Stromal cell of bone marrow (primary cell): Measurements from ENCODE around the gene SYT10.
"Not testable (repeated sequence)": the region's sequence is repeated elsewhere in the genome, so short reads cannot be mapped to it uniquely, and the experiment has no call there.

Experiments
- DNase-seq: peaks from one replicate; pipeline ENCODE4 v3.0.0-alpha.2; 2012; ENCODE audit warnings: low read depth

Gene SYT10, protein sequence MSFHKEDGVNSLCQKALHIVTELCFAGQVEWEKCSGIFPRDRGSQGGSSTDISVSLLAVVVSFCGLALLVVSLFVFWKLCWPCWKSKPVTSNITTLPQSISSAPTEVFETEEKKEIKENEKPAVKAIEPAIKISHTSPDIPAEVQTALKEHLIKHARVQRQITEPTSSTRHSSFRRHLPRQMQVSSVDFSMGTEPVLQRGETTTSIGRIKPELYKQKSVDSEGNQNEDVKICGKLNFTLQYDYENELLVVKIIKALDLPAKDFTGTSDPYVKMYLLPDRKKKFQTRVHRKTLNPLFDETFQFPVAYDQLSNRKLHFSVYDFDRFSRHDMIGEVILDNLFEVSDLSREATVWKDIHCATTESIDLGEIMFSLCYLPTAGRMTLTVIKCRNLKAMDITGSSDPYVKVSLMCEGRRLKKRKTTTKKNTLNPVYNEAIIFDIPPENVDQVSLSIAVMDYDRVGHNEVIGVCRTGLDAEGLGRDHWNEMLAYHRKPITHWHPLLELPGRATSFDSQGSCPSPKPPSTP

DNA sequence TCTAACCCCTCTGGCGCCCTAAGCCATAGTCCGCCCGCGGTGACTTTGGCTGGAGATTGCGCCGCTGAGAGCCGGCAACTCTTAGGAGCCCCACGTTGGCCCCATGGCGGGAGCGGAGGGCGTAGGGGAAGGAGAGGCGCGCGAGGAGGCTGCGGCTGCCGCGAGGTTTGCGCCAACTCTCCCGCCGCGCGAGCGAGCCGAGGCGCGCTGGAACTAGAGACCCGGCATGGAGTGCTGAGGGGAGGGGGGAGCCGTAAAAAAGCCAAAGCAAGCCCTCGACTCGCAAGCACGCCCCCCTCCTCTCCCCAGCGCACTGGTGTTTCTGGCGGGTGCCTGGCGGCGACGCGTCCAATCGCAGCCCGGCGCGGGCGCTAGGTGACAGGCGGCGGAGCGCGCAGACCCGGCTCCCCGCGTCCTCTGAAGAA is at the start of gene SYT10:
Gene SYT10 (minus strand): TSS at position 233 of the 425 bp plus-strand sequence. CDS start 297 bp downstream, outside the sequence.
- DNase-seq = no peak

DNA sequence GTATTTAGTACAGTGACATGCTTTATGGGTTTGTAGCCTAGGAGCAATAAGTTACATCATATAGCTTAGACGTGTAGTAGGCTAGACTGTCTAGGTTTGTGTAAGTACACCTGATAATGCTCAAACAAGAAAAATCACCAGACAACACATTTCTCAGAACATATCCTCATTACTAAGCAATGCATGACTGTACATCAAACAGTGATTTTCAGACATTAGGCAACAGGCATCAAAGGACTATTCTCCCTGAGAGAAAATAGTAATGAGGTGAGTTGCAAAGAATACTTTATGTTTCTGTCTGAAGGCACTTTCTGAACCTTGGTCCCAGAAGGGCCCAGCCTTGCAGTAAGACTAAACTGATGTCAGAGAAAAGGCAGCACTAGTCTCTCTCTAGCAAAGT is 48.4 kb upstream of the SYT10 start:
- DNase-seq = no peak

DNA sequence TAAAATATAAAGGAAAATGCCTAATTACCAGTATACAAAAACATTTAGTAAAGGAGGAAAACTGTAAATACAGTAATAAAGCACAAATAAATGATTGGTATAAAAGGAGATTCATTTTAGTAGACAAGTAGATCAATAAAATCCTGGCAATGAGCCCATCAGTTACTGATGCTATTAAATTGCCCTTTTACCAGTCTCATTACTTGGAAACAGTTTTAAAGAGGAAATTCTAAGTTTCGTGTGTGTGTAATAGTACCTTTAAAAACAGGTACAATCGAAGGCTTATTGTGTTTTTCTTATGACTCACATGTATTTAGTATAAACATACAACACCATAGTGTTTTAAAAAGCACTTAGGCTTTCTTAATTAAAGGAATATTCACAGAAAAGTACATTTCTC is 46.4 kb upstream of the SYT10 start:
- DNase-seq = no peak

DNA sequence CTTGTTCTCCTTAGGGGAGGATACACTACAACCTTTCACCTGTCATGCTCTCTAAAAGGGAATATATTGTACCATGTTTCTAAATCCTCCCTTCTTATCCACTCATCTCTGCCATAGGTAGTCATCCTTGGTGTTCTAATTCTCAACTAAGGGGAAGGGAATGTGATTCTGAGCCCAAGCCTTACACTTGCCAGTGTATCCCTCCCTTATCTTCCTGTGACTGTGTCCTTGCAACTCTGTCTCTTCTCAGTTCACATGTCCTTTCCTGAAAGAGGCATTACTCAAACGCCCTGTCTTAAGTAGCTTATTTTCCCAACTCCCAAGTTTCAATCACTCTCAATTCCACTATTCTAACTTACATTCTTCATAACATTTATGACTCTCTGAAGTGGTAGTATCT is 44.5 kb upstream of the SYT10 start:
- no peak for DNase-seq

DNA sequence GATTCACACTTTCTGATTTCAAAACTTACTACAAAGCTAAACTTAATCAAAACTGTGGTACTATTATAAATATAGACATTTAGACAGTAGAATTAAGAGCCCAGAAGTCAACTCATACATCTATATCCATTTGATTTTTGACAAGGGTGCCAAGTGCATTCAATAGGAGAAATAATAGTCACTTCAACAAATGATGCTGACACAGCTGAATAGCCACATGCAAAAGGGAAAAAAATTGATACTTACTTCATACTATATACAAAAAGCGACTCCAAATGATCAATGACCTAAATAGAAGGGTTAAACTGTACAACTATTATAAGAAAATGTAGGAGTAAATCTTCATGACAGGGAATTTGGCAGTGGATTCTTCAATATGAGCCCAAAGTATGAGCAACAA is 40.7 kb upstream of the SYT10 start:
- no peak for DNase-seq

DNA sequence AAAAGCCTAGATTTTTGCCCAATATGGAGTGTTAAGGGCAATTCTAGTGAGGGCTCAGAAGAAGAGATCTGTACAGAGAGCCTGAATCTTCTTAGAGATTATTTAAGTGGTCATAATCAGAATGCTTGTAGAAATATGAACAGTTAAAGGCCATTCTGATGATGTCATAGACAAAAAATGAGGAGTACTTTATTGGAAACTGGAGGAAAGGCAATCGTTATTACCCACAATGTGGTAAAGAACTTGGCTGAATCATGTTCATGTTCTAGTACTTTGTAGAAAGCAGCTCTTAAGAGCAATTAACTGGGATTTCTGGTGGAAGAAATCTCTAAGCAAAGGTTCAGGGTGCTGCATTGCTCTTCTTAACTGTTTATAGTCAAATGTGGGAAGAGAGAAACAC is 36.4 kb upstream of the SYT10 start:
- DNase-seq = peak; percentile 8

DNA sequence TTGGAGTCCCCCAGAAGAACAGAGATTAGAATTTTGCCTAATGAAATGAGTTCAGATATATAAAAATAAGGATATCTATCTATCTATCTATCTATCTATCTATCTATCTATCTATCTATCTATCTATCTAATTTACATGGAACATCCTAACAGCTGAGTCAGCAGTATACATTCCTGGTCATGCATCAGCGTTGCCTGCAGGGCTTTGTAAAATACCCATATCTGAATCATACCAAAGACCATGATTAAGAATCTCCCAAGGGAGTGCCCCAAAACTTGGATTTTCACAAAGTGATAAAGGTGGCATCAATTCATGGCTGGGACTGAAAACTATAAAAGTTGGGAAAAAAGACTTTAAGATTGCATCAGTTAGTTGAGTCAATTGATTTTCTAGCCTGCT is 32.7 kb upstream of the SYT10 start:
- no peak for DNase-seq

DNA sequence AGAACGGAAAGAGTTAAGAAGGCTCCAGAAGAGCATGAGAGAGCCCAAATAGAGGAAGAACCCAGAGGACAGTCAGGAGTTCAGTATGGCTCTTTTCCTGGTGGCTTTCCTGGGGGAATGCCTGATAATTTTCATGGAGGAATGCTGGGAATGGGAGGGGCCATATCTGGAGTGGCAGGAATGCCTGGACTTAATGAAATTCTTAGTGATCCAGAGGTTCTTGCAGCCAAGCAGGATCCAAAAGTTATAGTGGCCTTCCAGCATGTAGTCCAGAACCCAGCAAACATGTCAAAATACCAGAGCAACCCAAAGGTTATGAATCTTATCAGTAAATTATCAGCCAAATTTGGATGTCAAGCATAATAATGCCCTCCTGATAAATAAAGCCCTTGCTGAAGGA is 15.5 kb upstream of the SYT10 start:
- no peak for DNase-seq

DNA sequence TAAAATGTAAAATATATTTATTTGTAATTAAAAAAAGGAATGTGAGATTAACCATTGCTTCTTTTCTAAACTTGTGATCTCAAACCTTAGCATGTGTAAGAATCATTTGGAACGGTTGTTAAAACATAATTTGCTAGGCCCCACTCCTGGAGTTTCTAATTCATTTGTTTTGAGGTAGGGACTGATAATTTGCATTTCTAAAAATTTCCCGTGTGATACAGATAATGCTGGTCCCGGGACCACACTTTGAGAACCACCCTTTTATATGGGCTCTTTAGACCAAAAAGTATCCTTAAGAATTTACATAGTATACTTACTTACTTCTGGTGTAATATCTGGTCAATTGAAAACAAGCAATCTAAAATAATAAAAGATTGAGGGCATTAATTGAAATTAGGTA is 10.9 kb upstream of the SYT10 start:
- DNase-seq = no peak

DNA sequence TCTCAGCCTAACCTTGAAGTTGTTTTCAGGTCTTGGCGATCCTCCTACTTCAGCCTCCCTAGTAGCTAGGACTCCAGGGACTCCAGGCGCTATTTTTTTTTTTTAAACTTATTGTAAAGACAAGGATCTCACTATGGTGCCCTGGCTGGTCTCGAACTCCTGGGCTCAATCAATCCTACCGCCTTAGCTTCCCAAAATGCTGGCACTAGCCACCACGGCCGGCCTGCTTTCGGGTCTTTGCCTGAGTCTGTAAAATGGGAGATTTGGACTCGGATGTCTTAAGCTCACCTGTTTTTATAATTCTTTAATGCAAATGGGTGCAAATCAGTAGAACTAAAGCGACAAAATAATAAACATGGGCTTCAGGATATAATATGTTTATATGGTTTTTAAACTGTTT is 858 bp upstream of the SYT10 start:
- no peak for DNase-seq

DNA sequence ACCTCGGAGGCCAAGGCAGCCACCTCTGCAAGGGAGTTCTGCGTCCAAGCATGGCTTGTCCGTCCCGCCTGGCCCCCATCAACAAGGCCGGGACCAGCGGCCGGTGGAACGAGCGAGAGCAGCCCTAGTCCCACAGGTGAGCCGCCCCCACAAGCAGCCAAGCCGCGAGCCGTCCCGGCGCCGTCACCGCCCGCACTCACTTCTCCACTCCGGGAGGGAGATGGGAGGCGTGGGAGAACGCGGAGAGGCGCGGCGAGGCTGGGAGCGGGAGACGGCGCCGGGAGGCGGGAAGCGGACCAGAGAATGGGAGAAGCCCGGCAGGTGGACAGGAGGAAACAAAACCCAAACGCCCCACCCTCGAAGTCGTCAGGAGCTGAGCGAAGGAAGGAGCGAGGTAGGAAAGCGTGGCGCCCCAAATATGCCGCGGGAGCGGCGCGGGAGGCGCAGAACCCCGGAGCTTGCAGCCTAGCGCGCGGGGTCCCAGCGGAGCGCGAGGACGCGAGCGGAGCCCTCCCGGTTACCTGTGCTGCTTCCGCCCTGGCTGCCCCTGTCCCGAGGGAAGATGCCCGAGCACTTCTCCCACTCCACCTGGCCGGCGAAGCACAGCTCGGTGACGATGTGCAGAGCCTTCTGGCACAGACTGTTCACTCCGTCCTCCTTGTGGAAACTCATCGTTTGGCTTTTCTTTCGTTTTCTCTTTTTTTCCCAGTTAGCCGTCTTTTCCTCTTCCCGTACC is 600 bp downstream of the SYT10 start:
- no peak for DNase-seq

DNA sequence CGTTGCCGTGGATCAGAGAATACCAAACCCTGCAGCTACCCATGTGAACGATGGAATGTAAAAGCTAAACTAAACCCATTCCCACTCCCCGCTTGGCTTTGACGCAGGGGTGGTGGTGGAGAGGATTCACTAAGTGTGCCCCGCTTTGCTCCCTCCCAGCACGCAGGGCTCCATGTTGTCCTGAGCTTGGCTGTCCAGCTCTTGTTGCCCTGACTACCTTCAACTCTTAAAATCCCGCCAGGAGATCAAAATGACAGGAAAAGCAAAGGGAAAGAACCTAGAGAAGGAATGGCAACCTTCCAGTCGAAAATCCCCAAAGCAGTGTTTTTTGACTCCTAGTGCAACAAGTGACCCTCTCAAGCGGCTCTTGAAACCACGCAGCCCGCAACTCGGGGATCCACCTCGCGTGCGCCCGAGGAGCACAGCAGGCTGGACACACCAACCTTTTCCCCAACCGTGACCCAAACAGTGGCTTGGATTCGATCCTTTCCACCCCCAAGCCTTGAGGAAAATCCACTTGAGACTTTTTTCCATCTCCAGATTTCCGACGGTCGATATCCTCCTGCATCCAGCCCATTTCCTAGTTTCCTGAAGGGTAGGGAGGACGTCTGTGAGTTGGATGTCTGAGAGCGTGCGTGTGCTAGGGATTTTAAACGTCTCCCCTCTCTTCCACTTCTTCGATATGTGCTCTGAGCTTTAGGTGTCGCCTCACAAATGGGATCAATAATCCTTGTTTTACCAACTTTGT is 1.4 kb downstream of the SYT10 start:
- DNase-seq = no peak

DNA sequence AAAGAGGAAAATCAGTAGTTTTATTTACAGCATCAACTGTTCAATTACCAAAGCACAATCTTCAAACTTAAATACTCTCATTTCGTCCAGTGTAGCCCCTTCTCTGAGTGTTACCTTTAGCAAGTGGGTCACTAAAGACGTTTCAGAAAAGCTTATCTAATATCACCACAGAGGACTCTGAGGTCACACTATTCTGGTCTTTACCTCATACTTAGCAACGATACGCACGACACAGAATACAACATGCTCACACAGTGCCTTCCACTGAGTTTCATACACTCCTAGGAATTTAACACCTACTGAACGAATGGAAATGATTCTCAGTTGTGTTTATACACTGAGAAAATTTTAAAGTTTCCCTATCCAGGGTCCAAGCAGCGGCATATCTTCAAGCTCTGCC is 2.0 kb downstream of the SYT10 start:
- no peak for DNase-seq

DNA sequence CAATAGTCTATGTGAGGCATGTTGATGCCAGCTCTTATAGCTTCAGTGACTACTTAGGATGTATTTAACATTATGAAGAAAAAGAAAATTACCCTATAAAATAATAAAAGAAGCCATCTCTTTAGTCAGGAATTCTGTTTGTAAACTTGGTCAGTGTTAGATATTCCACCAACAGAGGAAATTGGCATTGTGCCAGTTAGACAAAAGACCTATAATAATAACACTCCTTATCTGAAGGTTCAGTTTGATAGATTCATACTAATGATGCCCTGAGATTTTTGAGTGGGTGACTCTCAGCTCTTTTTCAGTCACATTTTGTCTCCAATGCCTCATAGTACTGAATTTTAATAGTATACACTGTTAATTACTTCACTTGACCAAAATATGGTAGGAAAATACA is 6.6 kb downstream of the SYT10 start:
- DNase-seq = no peak

DNA sequence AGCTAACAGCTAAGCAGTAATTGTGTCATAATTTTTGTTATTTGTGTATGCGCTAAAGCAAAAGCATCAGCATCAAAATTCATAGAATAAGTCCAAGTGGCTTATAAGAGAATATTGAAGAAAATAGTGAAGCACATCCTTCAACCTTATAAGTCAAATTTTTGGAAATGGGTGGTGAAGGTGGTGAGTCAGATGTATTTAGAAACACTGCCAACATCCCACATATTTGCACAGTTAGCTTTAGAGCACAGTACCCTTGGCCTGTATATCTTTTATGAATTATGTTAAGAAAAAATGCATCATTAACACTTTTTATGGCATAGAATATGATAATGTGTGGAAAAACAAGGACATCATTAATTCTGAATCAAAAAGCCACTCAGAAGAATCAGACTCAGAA is 8.0 kb downstream of the SYT10 start:
- DNase-seq = no peak

DNA sequence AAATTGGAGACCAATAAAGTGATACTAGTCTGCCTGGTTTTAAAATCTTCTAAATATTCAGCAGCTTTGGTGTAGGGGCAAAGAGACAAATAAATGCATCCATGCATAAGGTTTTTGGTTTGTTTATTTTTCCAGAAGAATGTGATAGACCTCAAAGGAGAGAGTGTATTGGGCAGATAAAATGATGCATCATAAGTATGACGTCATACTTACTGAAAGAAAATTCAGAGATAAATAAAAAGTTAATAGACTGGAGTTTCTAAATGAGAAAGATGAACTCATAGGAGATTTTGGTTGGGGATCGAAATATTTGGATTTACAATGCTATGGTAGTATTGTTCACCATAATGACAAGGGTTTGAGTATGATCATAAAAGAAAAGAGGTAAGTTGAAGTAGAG is 10.2 kb downstream of the SYT10 start:
- DNase-seq = no peak

DNA sequence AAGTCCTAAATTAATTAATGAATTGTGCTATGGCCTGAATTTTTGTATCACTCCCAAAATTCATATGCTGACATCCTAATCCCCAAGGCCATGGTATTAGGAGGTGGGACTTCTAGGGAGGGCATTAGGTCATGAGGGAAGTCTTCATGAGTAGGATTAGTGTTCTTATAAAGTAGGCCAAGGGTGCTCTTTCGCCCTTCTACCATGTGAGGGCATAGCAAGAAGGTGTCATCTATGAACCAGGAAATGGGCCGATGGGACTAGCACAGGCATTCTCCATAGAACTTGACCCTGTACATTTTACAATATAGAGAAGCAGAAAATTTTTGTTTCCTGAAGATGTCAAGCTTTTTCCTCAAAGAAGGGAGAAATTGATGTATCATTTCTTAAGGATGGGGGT is 12.5 kb downstream of the SYT10 start:
- DNase-seq = no peak

DNA sequence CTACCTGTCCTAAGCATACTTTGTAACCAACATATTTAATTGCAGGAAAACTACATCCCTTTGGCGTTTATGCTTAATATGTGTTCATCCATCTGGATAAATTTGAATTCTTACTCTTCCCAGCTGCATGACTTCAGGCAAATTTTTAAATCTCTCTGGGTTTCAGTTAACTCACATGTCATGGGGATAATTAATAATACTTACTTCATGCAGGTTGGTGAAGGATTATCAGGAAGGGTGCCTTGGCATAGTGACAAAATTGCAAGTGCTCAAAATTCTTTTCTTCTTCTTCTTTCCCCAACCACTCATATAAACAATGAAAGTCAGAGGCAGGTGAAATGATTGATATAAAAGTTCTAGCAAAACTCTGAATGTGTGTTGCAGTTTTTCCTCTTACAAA is 15.9 kb downstream of the SYT10 start:
- no peak for DNase-seq

DNA sequence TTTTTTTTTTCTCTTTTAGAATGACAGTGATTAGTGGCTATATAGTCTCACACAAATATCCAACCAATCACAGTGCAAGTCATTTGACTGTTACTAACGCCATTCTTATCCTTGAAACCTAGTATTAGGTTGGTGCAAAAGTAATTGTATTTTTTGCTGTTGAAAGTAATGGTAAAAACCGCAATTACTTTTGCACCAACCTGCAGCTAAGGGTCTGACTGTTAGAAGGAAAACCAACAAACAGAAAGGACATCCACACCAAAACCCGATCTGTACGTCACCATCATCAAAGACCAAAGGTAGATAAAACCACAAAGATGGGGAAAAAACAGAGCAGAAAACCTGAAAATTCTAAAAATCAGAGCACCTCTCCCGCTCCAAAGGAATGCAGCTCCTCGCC is 27.2 kb downstream of the SYT10 start:
- not testable (repeated sequence) for DNase-seq

DNA sequence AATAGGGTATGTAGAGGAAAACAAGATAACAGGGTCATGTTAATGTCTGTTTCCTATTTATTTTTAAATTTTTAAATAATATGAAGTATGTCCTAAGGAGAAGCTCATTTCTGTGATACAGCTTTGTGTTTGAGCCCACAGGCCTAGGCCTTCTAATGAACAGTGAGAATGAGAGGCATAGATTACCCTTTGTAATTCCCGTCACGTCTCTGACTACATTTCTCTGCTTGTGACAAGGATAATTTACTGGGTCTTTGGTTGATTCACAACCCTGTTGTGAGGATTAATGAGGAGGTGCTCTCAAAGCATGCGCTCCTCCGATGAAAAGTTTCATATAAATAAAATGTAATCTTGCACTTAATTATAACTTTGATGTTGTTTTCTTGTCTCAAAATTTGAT is 56.1 kb downstream of the SYT10 start:
- no peak for DNase-seq

DNA sequence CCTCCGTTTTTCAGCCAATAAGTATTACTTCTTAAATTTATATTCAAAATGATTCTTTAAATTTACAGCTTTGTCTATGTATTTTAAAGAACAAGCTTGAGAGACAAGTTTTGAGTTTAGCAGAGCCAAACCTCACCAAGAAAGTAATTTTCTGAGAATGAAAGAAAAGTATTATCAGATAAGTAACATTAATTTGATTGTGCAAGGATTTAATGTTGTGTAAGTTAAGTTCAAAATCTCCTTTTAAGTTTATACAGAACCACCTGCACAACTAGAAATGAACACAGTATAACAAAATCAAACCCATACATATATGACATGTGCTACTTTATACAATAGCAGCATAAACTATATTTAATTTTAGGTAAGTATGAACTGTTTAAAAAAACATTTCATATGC is 63.5 kb downstream of the SYT10 start:
- no peak for DNase-seq

DNA sequence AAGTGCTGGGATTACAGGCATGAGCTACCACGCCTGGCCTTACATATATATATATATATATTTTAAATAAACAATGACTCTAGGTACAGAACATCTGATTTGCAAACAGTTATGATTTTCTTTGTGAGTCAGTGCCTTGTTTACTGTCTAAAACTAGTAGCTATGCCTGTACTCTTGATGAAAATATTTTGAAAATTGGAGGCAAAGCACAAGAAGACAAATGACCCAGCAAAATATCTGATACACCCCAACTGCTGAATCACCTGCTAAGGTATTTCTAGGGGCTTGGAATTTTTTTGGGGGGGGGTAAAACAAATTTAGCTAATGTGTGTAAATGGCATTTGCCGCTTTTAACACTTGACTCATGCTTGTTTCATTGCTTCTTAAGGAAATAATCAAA is 69.3 kb downstream of the SYT10 start:
- DNase-seq = no peak

DNA sequence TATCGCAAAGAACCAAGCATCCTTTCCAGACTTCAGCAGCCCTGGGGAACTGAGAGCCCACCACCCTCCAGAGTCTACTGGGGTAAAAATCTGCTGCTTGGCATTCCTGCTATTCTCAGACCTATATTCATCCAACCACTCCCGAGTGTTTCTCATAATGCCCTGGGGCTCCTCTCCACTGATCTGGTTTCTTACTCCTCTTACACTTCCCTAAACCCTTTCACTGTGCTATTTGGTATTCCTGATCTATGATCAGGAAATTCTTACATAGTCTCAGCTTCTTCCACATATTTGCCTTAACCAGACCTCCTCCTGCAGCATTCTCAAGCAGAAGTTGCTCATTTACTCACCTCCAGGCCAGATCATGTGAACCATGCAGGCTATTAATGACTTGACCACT is 82.4 kb downstream of the SYT10 start:
- no peak for DNase-seq
